GM18868 (cell line): ENCODE measurements around the gene SLC28A1.

Experiments
- ATAC-seq: cut with Tn5 transposase; IDR thresholded peaks from one replicate; pipeline ENCODE4 v1.9.1; 2021; ENCODE audit warnings: mild to moderate bottlenecking, moderate library complexity; ENCODE audit not compliant: unreplicated experiment

The SLC28A1 gene

GRCh38 chr15:84988909-84989644 lies 104.6 kb downstream of the SLC28A1 start:
- ATAC-seq, result no peak

- ATAC-seq, result no peak
Observed at GRCh38 chr15:84990507-84990906, 106.0 kb downstream of the SLC28A1 start.

GRCh38 chr15:84991014-84991712 lies 106.7 kb downstream of the SLC28A1 start:
- no peak for ATAC-seq

GRCh38 chr15:84992157-84992944 lies 107.9 kb downstream of the SLC28A1 start:
- peak; percentile 48 for ATAC-seq
